ENCODE results near the gene MMP24OS. TPM values are rescaled to one million over a fixed set of nuclear protein-coding genes. Genes with fewer than 3 reads are reported as not detected.

Gene MMP24OS
- total RNA-seq, 2 donors from 2014 or later: 35.4 to 65.8 TPM

DNA sequence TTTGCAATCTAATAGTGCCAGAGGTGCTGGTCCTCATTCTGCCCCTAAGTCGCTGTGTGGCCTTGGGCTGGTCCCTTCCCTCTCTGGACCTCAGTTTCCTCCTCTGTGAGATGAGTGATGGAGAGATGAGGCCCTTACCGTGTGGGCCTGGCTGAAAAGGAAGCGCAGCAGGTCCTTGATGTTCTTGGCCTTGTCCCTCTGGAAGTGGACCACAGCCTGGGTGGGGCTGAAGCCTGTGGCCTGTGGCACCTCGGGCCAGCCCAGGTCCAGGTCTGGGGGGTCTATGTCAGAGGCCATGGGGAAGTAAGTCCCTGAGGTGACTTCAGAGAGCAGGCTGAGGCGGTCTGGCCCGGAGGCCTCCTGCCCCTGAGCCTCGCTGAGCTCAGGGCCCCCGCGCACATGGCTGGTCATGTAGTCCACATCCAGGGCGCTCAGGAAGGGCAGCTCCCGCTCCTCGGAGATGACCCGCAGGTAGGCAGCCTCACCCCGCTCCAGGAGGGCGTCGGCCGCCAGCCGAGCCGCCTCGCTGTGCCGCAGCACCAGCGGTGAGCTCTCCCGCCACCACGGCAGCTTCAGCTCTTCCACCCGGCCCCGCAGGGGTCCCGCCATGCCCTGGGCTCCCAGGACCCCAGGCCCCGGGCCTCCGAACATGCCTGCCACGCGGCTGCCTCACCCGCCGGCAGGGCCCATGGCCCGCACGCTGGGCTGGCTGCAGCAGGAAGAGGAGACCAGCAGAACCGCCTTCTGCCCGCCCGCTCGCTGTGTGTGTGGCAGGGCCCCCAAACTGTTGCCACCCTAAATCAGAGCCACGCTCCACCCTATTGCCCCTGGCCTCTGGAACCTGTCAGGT lies 14.0 kb upstream of the MMP24OS start, which contains the start of gene FAM83C:
Gene FAM83C, minus strand, starts transcription at position 772 of the 850 bp plus-strand sequence. Its CDS starts 121 bp downstream, at position 651.
- WGBS: 80% methylated on average over 30 of the region's 40 CpGs
- Histone ChIP-seq H3K4me3 (no peak within 1 kb of the TSS), H3K36me3 (no peaks in the 10 kb centered on the region), H3K9me3 (no peaks in the 10 kb centered on the region), H3K27ac (no peak within 1 kb of the TSS), H3K4me1 (replicated peaks) (no peaks in the 10 kb centered on the region), H3K27me3 (replicated peaks; ENCODE audit: insufficient read depth) (no peaks in the 10 kb centered on the region)
- TF ChIP-seq, protein P1, sequence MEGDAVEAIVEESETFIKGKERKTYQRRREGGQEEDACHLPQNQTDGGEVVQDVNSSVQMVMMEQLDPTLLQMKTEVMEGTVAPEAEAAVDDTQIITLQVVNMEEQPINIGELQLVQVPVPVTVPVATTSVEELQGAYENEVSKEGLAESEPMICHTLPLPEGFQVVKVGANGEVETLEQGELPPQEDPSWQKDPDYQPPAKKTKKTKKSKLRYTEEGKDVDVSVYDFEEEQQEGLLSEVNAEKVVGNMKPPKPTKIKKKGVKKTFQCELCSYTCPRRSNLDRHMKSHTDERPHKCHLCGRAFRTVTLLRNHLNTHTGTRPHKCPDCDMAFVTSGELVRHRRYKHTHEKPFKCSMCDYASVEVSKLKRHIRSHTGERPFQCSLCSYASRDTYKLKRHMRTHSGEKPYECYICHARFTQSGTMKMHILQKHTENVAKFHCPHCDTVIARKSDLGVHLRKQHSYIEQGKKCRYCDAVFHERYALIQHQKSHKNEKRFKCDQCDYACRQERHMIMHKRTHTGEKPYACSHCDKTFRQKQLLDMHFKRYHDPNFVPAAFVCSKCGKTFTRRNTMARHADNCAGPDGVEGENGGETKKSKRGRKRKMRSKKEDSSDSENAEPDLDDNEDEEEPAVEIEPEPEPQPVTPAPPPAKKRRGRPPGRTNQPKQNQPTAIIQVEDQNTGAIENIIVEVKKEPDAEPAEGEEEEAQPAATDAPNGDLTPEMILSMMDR (IDR thresholded peaks at IDR 0.05): no peak
- TF ChIP-seq POLR2A (IDR thresholded peaks at IDR 0.05) (no peak), POLR2AphosphoS5 (IDR thresholded peaks at IDR 0.05) (no peak)
- DNase-seq (ENCODE audit: low spot score): no peak
- intact Hi-C loops (cut with DNase I): no loop called here

DNA sequence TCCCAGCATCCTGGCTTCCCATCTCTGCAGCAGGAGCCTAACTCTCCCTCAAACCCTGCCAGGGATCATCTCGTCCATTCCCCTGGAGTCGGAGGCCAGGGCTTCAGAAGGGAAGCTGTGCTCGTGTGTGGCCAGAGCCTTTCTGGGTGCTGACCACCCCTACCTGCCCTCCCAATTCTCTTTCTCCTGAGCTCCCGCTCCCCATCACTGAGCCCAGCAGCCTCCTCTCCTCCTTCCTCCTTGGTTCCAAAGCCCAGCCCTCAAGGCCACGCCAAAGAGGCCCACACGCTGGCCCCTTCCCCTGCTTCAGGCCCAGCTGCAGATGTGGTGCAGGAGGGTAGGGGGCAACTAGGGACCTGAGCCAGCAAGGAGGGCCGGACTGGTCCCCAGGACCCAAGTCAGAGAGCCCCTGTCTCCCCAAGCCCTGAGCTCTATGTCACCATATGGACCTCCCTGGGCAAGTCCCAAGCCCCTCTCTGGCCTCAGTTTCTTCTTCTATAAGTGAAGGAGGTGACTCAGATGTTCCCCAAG lies 13.0 kb upstream of the MMP24OS start:
- no peaks in the 10 kb centered on the region for H3K27me3 ChIP-seq (replicated peaks; ENCODE audit: insufficient read depth)
- H3K27ac ChIP-seq: no peak overlapping the region
- no peak for TF ChIP-seq POLR2AphosphoS5 (IDR thresholded peaks at IDR 0.05)
- TF ChIP-seq, protein P1 (IDR thresholded peaks at IDR 0.05): no peak
- TF ChIP-seq POLR2A (IDR thresholded peaks at IDR 0.05): no peak
- no peak overlapping the region for H3K4me3 ChIP-seq
- no peak for DNase-seq (ENCODE audit: low spot score)
- H3K36me3 ChIP-seq: no peaks in the 10 kb centered on the region
- H3K9me3 ChIP-seq: no peaks in the 10 kb centered on the region
- 91% methylated on average over 7 of the region's 7 CpGs for WGBS
- H3K4me1 ChIP-seq (replicated peaks): no peaks in the 10 kb centered on the region
- intact Hi-C loops (cut with DNase I): no loop called here

DNA sequence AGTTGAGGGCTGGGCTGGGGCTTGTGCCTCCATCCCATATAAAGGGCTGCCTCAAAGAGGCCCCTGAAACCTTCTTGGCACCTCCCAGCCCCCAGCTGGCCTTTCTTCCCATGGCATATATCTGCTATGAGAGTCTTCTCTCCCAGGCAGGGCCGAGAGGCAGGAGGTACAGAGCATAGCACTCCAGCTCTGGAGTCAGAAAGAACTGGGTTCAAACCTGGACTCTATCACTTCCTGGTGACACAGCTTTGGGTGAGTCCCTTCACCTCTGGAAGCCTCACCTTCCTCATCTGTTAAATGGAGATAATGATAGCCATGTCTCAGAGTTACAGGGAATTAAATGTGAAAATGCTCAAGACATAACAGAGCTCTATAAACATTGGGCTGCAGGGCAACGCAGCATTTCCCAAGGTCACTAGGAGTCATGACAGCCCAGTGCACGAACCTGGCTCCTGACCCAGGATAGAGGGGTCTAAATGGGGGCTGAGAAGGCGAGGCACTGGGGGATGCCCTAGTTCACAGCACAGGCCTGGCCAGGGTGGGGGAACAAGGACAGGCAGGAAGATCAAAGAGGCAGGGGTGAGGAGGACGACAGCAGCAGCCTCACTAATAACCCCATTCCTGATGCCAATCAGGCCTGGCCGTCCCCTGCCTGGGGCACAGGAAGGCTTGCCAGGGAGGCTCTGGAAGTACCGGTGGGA lies 12.4 kb upstream of the MMP24OS start:
- Histone ChIP-seq H3K9me3 (no peaks in the 10 kb centered on the region), H3K36me3 (no peaks in the 10 kb centered on the region), H3K4me3 (no peak overlapping the region), H3K4me1 (replicated peaks) (no peaks in the 10 kb centered on the region), H3K27me3 (replicated peaks; ENCODE audit: insufficient read depth) (no peaks in the 10 kb centered on the region), H3K27ac (no peak overlapping the region)
- no peak for DNase-seq (ENCODE audit: low spot score)
- WGBS: 54% methylated on average over 7 of the region's 7 CpGs
- no peak for TF ChIP-seq POLR2A (IDR thresholded peaks at IDR 0.05)
- TF ChIP-seq POLR2AphosphoS5 (IDR thresholded peaks at IDR 0.05): no peak
- TF ChIP-seq, protein P1 (IDR thresholded peaks at IDR 0.05): no peak
- intact Hi-C loops (cut with DNase I): no loop called here

DNA sequence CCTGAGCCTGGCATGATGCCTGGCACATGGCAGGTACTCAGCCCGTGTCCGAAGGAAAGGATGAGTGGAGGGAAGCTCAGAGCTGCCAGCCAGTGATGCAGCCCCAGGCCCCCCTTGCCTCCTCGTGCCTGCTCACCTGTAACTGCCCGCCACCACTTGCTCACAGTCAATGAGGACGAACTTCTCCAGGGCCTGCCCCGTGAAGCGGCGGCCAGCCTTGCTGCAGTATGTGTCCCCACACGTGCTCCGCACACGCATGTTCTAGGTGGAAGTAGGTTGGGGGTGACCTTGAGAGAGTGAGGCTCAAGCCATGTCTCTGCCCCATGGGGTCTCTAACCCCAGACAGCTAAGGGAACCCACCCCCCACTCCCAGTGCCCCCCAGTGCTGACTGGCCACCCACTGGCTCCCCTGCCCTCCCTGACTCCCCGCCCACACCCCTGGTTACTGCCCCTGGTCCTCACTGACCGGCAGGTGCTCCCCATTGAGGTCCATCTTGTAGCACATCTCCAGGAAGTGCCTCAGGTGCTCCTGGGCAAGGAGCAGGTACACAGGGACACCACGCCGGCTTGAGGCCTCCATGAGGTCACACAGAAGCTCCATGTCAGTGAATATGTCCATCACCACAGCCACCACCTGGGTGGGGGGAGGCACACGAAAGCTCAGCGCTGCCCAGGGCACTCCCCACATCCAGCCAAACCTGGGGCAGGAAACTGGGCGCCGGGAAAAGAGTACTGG lies 10.6 kb upstream of the MMP24OS start:
- WGBS: 87% methylated on average over 18 of the region's 19 CpGs
- TF ChIP-seq, protein P1 (IDR thresholded peaks at IDR 0.05): no peak
- no peak for TF ChIP-seq POLR2AphosphoS5 (IDR thresholded peaks at IDR 0.05)
- no peak for TF ChIP-seq POLR2A (IDR thresholded peaks at IDR 0.05)
- Histone ChIP-seq H3K27me3 (replicated peaks; ENCODE audit: insufficient read depth) (no peaks in the 10 kb centered on the region), H3K36me3 (no peaks in the 10 kb centered on the region), H3K4me3 (no peak overlapping the region), H3K27ac (no peak overlapping the region), H3K4me1 (replicated peaks) (no peaks in the 10 kb centered on the region), H3K9me3 (no peaks in the 10 kb centered on the region)
- no peak for DNase-seq (ENCODE audit: low spot score)
- intact Hi-C loops (cut with DNase I): no loop called here
